GM21360 (cell line): ENCODE measurements around the gene ZFHX3.
"Not testable (repeated sequence)": the region's sequence is repeated elsewhere in the genome, so short reads cannot be mapped to it uniquely, and the experiment has no call there.

ENCODE experiments used
- ATAC-seq: cut with Tn5 transposase; IDR thresholded peaks from one replicate; pipeline ENCODE4 v1.9.1; 2021; ENCODE audit warnings: mild to moderate bottlenecking, moderate library complexity; ENCODE audit not compliant: unreplicated experiment

ZFHX3 gene

GRCh38 chr16:73000907-73001521, 46.9 kb downstream of the ZFHX3 start:
- ATAC-seq: no peak

DNA sequence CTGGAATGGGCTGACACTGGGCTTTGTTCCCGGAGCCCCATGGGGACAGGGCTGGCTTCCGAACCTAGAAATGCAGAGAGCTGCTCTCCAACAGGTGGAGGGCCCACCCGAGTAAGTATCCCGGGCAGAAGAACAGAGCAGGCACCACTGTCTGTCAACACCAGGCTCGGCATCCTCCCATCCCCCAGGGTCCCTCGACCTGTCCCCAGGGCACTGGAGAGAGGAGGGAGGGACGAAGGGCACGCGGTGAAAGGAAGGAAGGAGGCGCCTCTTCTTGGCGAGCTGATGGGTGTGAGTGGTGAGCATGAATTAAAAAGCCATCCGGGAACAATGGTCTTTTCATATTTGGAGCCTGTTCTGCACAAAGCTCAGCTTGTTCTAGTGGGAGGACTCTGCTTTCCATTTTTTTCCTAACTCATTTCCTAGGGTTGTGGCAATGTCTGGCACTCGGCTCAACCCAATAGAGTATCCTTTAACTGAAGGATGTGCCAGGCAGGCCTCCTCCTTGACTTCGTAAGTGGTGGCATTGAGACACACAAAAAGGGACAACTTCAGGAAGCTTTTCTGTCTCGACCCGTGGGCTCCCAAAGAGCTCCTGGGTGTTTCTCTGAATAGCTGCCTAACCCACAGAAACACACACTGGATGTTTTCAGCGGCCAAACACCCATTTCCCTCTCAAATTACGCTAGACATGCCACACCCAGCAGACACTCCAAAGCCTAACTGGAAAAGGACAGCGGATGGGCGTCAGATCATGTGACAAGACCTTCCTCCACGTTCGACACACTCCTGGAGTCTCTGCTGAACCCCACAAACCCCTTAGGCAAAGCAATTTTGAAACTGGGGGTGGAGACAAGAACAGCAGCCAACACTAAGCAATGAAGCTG, 47.7 kb downstream of the ZFHX3 start:
- ATAC-seq: no peak

- no peak for ATAC-seq
These were observed 48.3 kb downstream of the ZFHX3 start for GRCh38 chr16:72999541-73000019.

DNA sequence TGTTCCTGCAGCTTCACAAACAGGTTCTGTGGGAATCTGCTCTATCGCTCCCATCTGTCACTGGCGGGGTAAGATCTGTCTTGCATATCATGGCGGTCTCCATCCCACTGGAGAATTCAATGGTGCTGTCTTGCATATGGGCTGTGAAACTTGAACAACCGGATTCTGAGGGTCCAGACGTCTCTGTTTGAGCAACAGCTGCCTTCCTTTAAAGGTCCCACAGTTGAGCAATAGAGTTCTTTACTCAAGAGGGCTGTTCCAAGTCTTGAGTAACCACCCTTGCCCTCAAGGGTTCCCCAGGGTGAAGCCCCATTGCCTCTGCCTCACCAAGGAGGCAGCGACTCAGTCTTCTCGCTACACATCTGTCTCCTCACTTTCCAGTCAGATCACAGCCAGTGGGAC, 50.8 kb downstream of the ZFHX3 start:
- ATAC-seq: no peak

DNA sequence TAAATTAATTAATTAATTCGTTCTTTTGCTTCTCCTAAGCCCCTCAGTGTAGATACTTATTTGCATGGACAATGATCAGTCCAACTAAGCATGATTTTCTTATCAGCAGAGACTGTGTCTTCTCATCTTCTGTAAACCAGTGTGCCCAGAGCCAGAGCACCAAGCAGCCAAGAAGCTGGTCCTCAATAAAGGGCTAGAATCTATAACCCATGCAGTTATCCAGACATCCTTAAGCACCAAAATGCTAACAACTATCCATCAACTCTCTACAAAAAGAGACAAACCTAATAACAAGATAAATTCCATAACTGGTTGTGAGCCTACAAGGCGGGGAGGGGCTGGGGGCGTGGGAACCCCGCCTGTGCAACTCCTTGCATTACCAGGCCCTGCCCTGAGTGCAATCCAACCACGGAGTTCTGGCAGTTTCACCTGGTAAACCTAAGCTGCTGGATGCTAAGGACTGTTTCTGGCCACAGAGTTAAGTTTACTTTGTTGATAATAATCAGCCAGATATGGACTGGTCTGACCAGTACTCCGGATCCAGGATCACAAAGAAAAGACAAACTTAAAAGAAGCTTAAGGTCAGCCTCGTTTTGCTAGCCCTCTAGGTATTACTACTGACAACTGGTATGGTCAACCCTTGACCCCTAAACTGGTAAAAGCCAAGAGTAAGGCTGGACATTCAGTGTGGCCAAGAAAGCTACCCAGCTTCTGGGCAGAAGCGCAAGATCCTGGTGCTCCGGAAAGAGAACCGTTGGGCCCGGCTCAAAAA, 51.5 kb downstream of the ZFHX3 start:
- no peak for ATAC-seq

DNA sequence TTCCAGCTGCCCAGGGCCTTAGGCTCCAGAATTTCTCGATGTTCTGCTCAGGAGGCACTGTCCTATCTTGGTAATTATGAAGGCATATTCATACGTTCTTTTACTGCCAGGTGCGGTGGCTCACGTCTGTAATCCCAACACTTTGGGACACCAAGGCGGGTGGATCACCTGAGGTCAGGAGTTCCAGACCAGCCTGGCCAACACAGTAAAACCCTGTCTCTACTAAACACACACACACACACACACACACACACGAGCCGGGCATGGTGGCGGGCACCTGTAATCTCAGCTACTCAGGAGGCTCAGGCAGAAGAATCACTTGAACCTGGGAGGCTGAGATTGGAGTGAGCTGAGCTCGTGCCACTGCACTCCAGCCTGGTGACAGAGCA, 52.1 kb downstream of the ZFHX3 start:
- not testable (repeated sequence) for ATAC-seq

DNA sequence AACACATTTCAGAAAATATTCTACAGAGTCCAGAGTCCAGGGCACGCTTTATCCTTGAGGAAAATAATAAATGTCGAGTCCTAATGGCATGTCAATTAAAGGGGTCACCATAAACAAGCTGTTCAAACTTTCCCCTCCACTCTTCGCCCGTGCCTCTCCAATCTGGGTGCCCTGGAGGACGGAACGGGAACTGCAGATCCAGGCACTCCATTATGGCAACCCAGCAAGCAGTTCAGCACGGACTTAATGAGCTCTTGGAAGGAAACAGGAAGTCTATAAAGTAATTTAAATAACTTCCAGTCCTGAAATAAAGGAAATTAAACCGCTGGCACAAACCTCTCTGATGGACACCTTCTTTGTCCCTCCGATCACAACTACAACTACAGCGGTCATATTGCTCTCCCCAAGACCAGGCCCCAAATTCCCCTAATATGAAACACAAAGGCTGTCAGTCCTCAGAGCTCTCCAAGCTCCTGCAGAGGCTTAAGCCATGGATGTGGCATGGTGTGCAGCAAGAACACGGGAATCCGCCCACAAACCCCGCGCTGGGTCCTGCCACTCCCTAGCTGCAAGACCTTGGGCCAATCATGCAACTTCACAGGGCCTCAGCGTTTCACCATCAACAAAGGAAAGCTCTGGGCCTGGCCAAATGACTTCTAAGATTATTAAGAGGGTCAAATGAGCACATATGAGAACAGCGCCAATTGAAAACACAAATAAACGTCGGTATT, 52.6 kb downstream of the ZFHX3 start:
- ATAC-seq: no peak

- ATAC-seq: no peak
These were observed 55.8 kb downstream of the ZFHX3 start for GRCh38 chr16:72992142-72992601.

- no peak for ATAC-seq
These were observed 56.3 kb downstream of the ZFHX3 start for GRCh38 chr16:72991644-72992043.

DNA sequence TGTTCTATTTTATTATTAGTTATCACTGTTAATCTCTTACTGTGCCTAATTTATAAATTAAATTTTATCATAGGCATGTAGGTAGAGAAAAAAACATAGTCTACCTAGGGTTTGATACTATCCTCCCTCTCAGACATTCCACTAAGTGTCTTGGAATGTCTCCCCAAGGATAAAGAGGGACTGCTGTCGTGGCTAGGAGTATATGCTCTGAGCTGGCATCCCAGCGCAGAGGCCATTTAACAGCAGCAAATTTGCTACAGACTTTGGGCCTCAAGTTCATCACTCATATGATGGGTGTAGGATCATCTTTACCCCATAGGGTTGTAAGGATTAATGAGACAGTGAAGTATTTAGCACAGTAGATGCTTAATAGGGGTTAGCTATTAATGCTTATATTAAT, 56.7 kb downstream of the ZFHX3 start:
- ATAC-seq: no peak

DNA sequence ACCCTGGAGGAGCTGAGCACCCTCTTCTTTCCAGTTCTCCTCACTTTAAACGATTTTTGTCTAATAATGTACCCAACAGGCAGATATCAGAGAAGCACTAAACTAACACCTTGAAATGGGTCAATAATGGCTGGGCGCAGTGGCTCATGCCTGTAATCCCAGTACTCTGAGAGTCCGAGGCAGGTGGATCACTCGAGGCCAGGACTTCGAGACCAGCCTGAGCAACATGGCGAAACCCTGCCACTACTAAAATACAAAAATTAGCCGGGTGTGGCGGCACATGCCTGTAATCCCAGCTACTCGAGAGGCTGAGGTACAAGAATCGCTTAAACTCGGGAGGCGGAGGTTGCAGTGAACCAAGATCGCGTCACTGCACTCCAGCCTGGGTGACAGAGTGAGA, 57.4 kb downstream of the ZFHX3 start:
- ATAC-seq: no peak

- ATAC-seq: no peak
These were observed 58.1 kb downstream of the ZFHX3 start for GRCh38 chr16:72989579-72990551.

DNA sequence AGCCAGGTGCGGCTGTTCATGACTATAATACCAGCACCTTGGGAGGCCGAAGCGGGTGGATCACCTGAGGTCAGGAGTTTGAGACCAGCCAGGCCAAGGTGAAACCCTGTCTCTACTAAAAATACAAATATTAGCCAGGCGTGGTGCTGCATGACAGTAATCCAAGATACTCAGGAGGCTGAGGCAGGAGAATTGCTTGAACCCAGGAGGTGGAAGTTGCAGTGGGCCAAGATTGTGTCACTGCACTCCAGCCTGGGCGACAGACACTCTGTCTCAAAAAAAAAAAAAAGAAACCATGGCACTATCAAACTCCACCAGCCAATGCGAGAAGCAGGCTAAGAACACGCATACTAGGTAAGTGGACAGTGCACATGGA, 58.7 kb downstream of the ZFHX3 start:
- ATAC-seq: not testable (repeated sequence)

DNA sequence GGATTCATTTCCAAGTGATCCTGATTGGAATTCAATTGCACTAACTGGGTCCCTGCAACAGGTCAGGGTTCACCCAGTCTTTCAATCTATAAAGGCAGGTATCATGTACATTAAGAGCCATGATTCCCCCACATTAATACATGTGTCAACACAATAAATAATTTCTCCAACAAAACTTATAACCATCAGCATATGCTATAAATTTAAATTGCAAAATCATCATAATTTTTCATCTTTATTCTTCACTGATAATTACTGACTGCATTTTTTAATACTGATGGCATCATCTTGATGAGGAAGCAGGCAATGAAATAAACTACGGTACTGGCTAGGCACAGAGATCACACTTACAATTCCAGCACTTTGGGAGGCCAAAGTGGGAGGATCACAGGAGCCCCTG, 59.4 kb downstream of the ZFHX3 start:
- ATAC-seq: no peak

DNA sequence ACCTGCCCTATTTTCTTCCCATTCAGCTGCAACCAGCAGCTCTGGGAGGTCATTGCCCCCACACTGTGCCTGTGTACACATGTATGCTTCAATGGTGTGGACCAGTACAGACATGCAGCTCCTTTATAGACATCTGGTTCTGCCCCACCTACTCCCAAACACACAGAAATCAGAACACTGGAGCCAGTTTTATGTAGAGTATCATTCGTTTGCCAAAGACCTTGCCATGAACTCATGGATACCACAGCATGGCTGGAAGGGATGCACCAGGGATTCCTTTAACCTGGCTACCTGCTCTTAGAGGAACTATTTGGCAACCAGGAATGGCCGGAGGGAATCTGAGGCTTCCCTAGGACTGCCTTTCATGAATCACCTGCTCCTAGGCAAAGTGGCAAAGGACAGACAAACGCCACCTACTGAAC, 60.4 kb downstream of the ZFHX3 start:
- no peak for ATAC-seq

GRCh38 chr16:72985995-72986394, 61.9 kb downstream of the ZFHX3 start:
- no peak for ATAC-seq

DNA sequence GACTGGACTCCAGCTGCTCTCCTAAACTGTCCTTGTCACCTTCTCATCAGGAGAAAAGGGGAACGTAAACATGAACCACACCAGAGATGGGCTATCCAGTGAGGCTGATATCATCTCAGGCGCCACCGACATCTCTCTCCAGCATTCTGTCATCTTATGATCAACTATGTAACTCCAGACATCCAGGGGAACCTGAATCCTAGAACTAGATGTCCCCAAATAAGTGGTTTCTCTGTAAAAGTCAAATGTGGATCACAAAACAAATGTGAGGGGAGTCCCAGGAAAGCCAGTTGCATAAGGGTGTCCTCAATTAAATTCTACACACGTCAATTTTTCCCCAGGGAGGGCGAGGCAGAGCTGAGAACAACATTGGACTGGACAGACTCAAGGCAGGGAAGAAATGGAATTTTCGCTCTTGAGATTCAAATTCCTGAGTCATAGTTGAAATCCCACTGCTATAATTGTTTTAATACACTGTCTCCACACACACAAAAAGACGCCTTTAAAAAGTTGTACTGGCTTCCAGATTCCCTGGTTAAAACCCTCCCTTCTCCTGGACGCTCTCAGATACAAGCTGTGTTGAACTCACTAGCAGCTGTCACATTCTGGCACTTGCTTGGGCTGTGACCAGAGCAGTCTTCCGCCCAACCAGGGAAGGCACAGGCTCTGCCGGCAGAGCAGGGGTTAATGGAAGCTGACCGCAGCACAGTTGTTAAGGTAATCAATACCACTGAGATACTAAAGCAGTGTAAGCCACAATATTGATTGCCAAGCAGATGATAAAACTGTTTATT, 62.6 kb downstream of the ZFHX3 start:
- ATAC-seq: no peak

GRCh38 chr16:72983728-72984350, 64.1 kb downstream of the ZFHX3 start:
- ATAC-seq: no peak
